GM12875 (cell line): ENCODE data around the gene PPP1CA.
A peak's percentile ranks its signal among the peaks of the same experiment; 100 is the strongest.

Experiments
- H3K4me3 ChIP-seq: one replicate; pipeline ENCODE4 v1.5.1; 2011; ENCODE audit warnings: low read depth, low read length, control low read depth
- CTCF ChIP-seq: IDR thresholded peaks from 2 replicates; pipeline ENCODE4 v1.5.1; 2011; ENCODE audit warnings: low read depth, mild to moderate bottlenecking, control low read depth, inconsistent platforms, low read length, moderate library complexity, borderline replicate concordance; ENCODE audit not compliant: insufficient read depth

The PPP1CA gene

GRCh38 chr11:67364169-67364568, 37.5 kb downstream of the PPP1CA start:
- no peak overlapping the region for H3K4me3 ChIP-seq
- no peak for TF ChIP-seq CTCF

DNA sequence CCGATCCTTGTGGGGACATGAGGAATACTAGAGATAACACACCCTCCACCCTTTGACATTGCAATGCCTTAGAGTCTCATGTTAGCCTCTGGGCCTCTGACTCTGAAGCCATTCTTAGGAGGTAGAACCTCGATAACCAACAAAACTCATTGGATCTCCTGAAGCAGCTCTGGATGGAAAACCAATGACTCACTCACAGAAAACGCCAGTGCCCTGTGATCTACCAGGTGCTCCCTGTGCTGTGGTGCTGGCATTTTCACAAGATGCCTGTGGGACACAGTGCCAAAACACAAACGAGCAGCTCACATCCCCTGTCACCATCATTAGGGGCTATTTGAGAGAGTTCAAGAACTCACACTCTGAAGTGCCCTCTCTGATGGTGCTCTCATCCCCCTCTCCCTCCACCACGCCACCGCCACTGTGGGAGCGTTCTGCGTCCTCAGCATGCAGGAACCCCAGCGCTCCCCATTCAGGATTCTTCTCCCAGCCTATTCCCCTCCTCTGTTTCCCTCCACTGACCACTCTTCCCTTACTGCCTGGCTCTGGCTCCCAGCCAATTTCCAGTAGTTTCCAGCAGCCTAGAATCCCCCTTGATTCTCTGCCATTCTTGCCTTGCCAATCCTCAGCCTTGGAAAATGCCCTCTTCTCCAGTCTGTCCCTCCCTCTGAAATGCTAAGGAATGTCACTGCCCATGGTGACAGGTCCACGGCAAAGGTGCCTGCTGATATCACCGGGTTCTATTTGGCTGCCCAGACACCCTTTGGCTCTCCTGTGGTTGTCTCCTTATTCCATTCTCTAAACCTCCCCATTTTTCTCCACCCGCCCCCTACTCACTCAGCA, 43.6 kb downstream of the PPP1CA start:
- H3K4me3 ChIP-seq: no peak overlapping the region
- TF ChIP-seq CTCF: no peak

GRCh38 chr11:67356864-67357561, 44.6 kb downstream of the PPP1CA start:
- H3K4me3 ChIP-seq: peak overlapping the region; percentile 29
- peak; percentile 95 for TF ChIP-seq CTCF

DNA sequence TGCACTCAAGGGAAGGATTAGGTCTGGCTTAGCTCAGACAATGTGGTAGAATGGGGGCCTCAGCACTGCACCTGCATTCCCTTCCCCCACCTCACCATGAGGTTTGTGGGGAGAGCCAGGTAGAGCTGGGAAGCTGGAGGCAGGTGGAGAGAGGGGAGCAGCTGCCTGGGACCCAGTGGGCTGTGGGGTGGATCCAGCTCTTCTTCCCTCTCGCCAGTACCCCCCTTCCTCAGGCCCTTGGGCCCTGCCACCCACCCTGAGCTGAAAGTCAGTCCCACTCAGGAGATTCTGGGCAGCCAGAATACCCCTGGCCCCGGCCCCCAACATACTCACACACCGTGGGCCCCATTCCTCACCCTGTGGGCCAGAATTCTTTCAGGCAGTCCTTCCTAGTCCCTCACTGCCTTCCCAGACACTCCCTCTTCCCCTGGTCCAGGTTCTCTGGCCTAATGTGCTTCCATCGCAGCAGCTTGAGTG, 45.2 kb downstream of the PPP1CA start:
- peak overlapping the region; percentile 29 for H3K4me3 ChIP-seq
- TF ChIP-seq CTCF: no peak

DNA sequence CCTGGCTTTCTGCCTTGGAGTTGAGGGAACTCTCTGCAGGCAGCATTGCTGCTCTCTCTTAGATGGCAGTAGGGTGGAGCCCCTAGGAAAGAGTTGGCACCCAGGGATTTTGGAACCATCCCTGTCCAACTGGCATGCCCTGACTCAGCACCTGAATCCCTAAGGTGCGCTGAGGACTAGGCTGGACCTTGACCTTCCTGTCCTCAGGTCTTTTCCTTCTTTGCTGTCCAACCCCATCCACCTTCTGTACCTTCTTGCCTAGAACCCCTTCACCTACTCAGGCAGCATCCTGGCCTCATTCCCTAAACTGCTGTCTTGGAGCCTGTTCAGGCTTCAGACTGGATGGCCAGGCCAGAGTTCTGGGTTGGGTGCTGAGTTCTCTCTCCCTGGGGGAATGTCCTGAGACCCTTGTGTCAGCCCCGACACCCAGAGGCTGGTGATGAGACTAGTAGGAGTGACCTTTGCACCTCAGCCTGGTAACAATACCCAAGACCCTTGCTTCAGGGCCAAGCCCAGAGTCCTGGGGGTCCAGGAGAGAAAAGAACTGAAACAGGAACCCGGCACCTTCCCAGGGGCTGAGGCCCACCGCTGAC, 45.8 kb downstream of the PPP1CA start:
- peak overlapping the region; percentile 29 for H3K4me3 ChIP-seq

More for the DNA sequence above, 45.8 kb downstream of the PPP1CA start:
- no peak for TF ChIP-seq CTCF
